ENCODE measurements around the gene UBE4B. TPM values are rescaled to one million over a fixed set of nuclear protein-coding genes. Genes with fewer than 3 reads are reported as not detected.
"Not testable (repeated sequence)": the region's sequence is repeated elsewhere in the genome, so short reads cannot be mapped to it uniquely, and the experiment has no call there.

The UBE4B gene
- total and polyA plus RNA-seq, 2 experiments from 2014 or later, result 14.3 to 27.6 TPM

DNA sequence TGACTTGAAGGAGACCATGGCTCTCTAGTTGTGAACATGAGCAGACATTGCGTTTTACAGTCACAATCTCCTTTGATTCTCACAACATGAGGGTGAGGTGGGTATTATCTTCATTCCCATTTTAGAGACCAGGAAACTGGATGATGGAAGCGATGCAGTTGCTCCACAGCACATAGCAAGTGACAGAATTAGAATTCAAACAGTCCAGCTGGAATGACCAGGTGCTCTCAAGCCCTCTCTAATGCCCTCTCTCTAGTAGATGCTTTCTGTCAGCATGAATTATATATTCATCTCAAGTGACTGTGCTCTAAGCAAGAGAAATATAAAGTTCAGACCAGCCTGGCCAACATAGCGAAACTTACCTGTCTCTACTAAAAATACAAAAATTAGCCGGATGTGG lies 167.9 kb downstream of the UBE4B start:
- no peak overlapping the region for H3K4me3 ChIP-seq
- DNase-seq, result no peak
- H3K27me3 ChIP-seq (replicated peaks; ENCODE audit: insufficient read depth), result no peaks in the 10 kb centered on the region
- no peaks in the 10 kb centered on the region for H4K20me1 ChIP-seq (ENCODE audit: insufficient read depth)
- in situ Hi-C loops (cut with MboI), result no loop called here
- 93 to 96% methylated on average over 4 of the region's 4 CpGs for WGBS, 2 experiments (ENCODE audit: low coverage in 1 of 2, low lambda C conversion rate in 2 of 2, missing lambda C conversion rate in 2 of 2)
- no peak overlapping the region for H3K27ac ChIP-seq
- H3K9ac ChIP-seq, result no peak overlapping the region
- TF ChIP-seq EZH2 (IDR thresholded peaks at IDR 0.05; ENCODE audit: insufficient read depth, poor library complexity, severe bottlenecking) (no peak), EZH2phosphoT487 (IDR thresholded peaks at IDR 0.05; ENCODE audit: insufficient read depth, low read depth) (no peak)
- H3K4me1 ChIP-seq (ENCODE audit: insufficient read depth), result 0 out of 2 replicates have a peak, but pooled peaks cover 4% of the 10 kb centered on the region
- H3K9me2 ChIP-seq (ENCODE audit: insufficient read depth), result no peaks in the 10 kb centered on the region
- no peaks in the 10 kb centered on the region for H3K36me3 ChIP-seq (ENCODE audit: low read depth)
- H3K79me2 ChIP-seq (ENCODE audit: insufficient read depth), result no peaks in the 10 kb centered on the region
- H3K4me2 ChIP-seq (ENCODE audit: unreplicated experiment), result no peak overlapping the region
- peaks cover 19% of the 10 kb centered on the region for H3F3A ChIP-seq (ENCODE audit: insufficient read depth)
- no peaks in the 10 kb centered on the region for H3K9me3 ChIP-seq (ENCODE audit: low read depth)
- no peak overlapping the region for H2AFZ ChIP-seq

GRCh38 chr1:10204003-10204642 lies 171.4 kb downstream of the UBE4B start:
- TF ChIP-seq EZH2phosphoT487 (IDR thresholded peaks at IDR 0.05; ENCODE audit: insufficient read depth, low read depth), result no peak
- TF ChIP-seq EZH2 (IDR thresholded peaks at IDR 0.05; ENCODE audit: insufficient read depth, poor library complexity, severe bottlenecking), result no peak
- H3K36me3 ChIP-seq (ENCODE audit: low read depth), result no peaks in the 10 kb centered on the region
- no peaks in the 10 kb centered on the region for H3K4me1 ChIP-seq (ENCODE audit: insufficient read depth)
- 61 to 62% methylated on average over 7 of the region's 7 CpGs for WGBS, 2 experiments (ENCODE audit: low coverage in 1 of 2, low lambda C conversion rate in 2 of 2, missing lambda C conversion rate in 2 of 2)
- DNase-seq, result no peak
- no peak overlapping the region for H3K4me2 ChIP-seq (ENCODE audit: unreplicated experiment)
- in situ Hi-C loops (cut with MboI), result no loop called here
- no peak overlapping the region for H3K9ac ChIP-seq
- H3K4me3 ChIP-seq, result no peak overlapping the region
- no peak overlapping the region for H3K27ac ChIP-seq
- H2AFZ ChIP-seq, result no peak overlapping the region
- no peaks in the 10 kb centered on the region for H4K20me1 ChIP-seq (ENCODE audit: insufficient read depth)
- peaks cover 1% of the 10 kb centered on the region; the same call in 1 of the 2 replicates for H3F3A ChIP-seq (ENCODE audit: insufficient read depth)
- no peaks in the 10 kb centered on the region for H3K9me2 ChIP-seq (ENCODE audit: insufficient read depth)
- H3K79me2 ChIP-seq (ENCODE audit: insufficient read depth), result no peaks in the 10 kb centered on the region
- no peaks in the 10 kb centered on the region for H3K9me3 ChIP-seq (ENCODE audit: low read depth)
- no peaks in the 10 kb centered on the region for H3K27me3 ChIP-seq (replicated peaks; ENCODE audit: insufficient read depth)

GRCh38 chr1:10205206-10205605 lies 172.4 kb downstream of the UBE4B start:
- in situ Hi-C loops (cut with MboI); DNase-seq: not testable (repeated sequence)
- 84 to 88% methylated on average over 14 of the region's 14 CpGs for WGBS, 2 experiments (ENCODE audit: low coverage in 1 of 2, low lambda C conversion rate in 2 of 2, missing lambda C conversion rate in 2 of 2)

GRCh38 chr1:10207810-10208209 lies 175.1 kb downstream of the UBE4B start:
- TF ChIP-seq EZH2 (IDR thresholded peaks at IDR 0.05; ENCODE audit: insufficient read depth, poor library complexity, severe bottlenecking) (no peak), EZH2phosphoT487 (IDR thresholded peaks at IDR 0.05; ENCODE audit: insufficient read depth, low read depth) (no peak)
- Histone ChIP-seq H3K9me2 (ENCODE audit: insufficient read depth) (no peaks in the 10 kb centered on the region), H3K4me1 (ENCODE audit: insufficient read depth) (peaks cover 6% of the 10 kb centered on the region), H3K4me3 (no peak overlapping the region), H3K79me2 (ENCODE audit: insufficient read depth) (peaks cover 12% of the 10 kb centered on the region), H3K36me3 (ENCODE audit: low read depth) (no peaks in the 10 kb centered on the region), H4K20me1 (ENCODE audit: insufficient read depth) (peaks cover 8% of the 10 kb centered on the region), H3K9me3 (ENCODE audit: low read depth) (no peaks in the 10 kb centered on the region), H2AFZ (no peak overlapping the region), H3F3A (ENCODE audit: insufficient read depth) (peaks cover 18% of the 10 kb centered on the region), H3K27ac (no peak overlapping the region), H3K4me2 (ENCODE audit: unreplicated experiment) (no peak overlapping the region), H3K9ac (no peak overlapping the region), H3K27me3 (replicated peaks; ENCODE audit: insufficient read depth) (no peaks in the 10 kb centered on the region)
- 91 to 98% methylated on average over 3 of the region's 3 CpGs for WGBS, 2 experiments (ENCODE audit: low coverage in 1 of 2, low lambda C conversion rate in 2 of 2, missing lambda C conversion rate in 2 of 2)
- no peak for DNase-seq
- in situ Hi-C loops (cut with MboI), result no loop called here

More at GRCh38 chr1:10205206-10205605, 172.4 kb downstream of the UBE4B start:
- not testable (repeated sequence) for H3F3A ChIP-seq (ENCODE audit: insufficient read depth); H3K27me3 ChIP-seq (replicated peaks; ENCODE audit: insufficient read depth); H4K20me1 ChIP-seq (ENCODE audit: insufficient read depth); H3K4me3 ChIP-seq; H3K36me3 ChIP-seq (ENCODE audit: low read depth); H3K4me1 ChIP-seq (ENCODE audit: insufficient read depth); H2AFZ ChIP-seq; H3K9ac ChIP-seq; H3K79me2 ChIP-seq (ENCODE audit: insufficient read depth); H3K9me3 ChIP-seq (ENCODE audit: low read depth); H3K27ac ChIP-seq; H3K9me2 ChIP-seq (ENCODE audit: insufficient read depth); H3K4me2 ChIP-seq (ENCODE audit: unreplicated experiment)

DNA sequence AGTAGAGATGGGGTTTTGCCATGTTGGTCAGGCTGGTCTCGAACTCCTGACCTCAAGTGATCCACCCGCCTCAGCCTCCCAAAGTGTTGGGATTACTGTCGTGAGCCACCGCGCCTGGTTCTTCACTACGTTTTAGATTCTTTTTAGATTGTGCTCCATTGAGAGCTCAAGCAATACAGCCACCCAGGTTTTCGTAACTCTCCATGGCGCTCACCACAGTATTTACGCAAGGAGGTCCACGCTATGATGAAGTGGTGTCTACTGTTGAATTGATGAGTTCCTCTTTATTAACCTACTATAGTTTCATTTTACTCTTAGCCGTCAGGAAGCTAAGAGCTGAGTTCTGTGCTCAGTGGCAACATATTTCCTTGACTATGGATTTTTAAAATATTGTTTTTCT lies 175.8 kb downstream of the UBE4B start:
- no peaks in the 10 kb centered on the region for H3K9me3 ChIP-seq (ENCODE audit: low read depth)
- no peak overlapping the region for H3K4me2 ChIP-seq (ENCODE audit: unreplicated experiment)
- no peak overlapping the region for H3K27ac ChIP-seq
- H2AFZ ChIP-seq, result no peak overlapping the region
- H3K4me3 ChIP-seq, result no peak overlapping the region
- H3K9ac ChIP-seq, result no peak overlapping the region
- H3F3A ChIP-seq (ENCODE audit: insufficient read depth), result peaks cover 24% of the 10 kb centered on the region
- H3K27me3 ChIP-seq (replicated peaks; ENCODE audit: insufficient read depth), result no peaks in the 10 kb centered on the region
- TF ChIP-seq EZH2 (IDR thresholded peaks at IDR 0.05; ENCODE audit: insufficient read depth, poor library complexity, severe bottlenecking) (no peak), EZH2phosphoT487 (IDR thresholded peaks at IDR 0.05; ENCODE audit: insufficient read depth, low read depth) (no peak)
- in situ Hi-C loops (cut with MboI), result no loop called here
- H3K9me2 ChIP-seq (ENCODE audit: insufficient read depth), result no peaks in the 10 kb centered on the region
- peaks cover 13% of the 10 kb centered on the region for H3K4me1 ChIP-seq (ENCODE audit: insufficient read depth)
- no peaks in the 10 kb centered on the region for H3K36me3 ChIP-seq (ENCODE audit: low read depth)
- WGBS, 2 experiments (ENCODE audit: low coverage in 1 of 2, low lambda C conversion rate in 2 of 2, missing lambda C conversion rate in 2 of 2), result 98 to 99% methylated on average over 11 of the region's 11 CpGs
- peaks cover 20% of the 10 kb centered on the region for H3K79me2 ChIP-seq (ENCODE audit: insufficient read depth)
- H4K20me1 ChIP-seq (ENCODE audit: insufficient read depth), result peaks cover 8% of the 10 kb centered on the region
- DNase-seq, result no peak

Data from GM23248 (cell line).